Forelimb muscle (tissue), 1 donor: Measurements from ENCODE around the gene TGFBR2. TPM values are rescaled to one million over a fixed set of nuclear protein-coding genes. Genes with fewer than 3 reads are reported as not detected.

ENCODE experiments used
- DNase-seq: peaks from one replicate; pipeline ENCODE4 v3.0.0-alpha.2; 2013; ENCODE audit warnings: low read depth
- polyA plus RNA-seq: library from polyadenylated mRNA; unstranded; fragments of 120-200 nt; gene quantifications from one replicate; pipeline ENCODE4 v1.2.1, GENCODE V29; 2013; ENCODE audit not compliant: insufficient read length

The TGFBR2 gene
- polyA plus RNA-seq, 1 donor: 52.1 TPM

- DNase-seq: no peak
Measured at GRCh38 chr3:30602946-30603345, 3.5 kb upstream of the TGFBR2 start.

GRCh38 chr3:30604093-30604492 is 2.3 kb upstream of the TGFBR2 start:
- no peak for DNase-seq

DNA sequence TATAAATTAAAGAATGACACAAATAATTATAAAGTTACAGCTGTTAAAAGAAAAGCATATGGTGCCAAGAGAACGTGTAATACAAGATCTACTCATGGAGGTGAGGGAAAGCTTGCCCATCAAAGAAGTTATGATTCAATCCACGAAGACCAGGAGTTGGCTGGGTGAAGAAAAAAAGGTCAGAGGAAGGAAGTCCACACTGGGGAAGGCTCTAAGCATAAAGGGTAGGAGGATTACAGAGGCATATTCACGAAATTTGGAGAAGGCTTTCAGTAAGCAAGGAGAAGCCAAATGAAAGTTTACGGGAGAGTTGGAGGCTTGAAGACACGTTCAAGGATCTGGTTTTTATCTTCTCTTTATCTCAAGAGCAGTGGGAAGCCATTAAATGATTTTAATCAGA is 1.8 kb upstream of the TGFBR2 start:
- DNase-seq: no peak

DNA sequence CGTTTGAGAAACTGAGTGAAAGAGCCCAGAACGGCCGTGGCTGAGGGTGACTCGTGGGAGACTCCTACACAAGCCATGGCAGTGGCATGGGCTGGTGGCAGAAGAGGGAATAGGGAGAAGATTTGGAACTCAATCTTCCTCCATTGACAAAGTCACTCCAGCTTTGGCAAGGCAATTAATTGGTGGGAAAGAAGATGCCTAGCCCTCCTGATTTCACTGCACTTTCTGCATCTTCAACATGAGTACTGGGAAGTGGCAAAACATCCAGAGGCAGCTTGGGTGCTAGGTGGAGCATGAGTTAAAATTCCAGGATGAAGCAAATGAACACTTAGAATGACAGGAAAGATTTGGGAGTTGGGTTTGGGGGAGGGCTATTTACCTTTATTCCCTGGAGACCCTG is 1.4 kb upstream of the TGFBR2 start:
- no peak for DNase-seq

DNA sequence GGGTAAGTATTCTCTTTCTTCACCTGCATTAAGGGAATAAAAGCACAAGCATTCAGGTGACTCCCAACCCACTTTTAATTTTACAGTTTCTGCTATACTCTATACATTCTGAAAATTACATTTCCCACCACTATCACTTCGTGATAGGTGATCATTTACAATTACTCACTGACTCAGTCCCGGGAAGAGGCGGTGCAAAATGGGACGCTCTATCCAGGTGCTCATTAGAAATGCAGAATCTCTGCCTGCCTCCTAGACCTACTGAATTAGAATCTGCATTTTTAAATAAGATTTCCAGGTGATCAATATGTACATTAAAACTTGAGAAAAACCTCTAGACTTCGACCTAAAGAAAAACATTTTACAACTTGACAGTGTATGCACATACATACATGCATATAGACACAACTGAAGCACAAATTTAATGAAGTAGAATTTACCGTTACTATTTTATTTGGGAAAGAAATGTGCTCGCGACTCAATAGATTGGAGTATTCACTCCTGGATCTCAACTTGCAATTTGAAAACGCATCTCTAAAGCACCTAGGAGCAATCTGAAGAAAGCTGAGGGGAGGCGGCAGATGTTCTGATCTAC is 598 bp upstream of the TGFBR2 start:
- DNase-seq: no peak

DNA sequence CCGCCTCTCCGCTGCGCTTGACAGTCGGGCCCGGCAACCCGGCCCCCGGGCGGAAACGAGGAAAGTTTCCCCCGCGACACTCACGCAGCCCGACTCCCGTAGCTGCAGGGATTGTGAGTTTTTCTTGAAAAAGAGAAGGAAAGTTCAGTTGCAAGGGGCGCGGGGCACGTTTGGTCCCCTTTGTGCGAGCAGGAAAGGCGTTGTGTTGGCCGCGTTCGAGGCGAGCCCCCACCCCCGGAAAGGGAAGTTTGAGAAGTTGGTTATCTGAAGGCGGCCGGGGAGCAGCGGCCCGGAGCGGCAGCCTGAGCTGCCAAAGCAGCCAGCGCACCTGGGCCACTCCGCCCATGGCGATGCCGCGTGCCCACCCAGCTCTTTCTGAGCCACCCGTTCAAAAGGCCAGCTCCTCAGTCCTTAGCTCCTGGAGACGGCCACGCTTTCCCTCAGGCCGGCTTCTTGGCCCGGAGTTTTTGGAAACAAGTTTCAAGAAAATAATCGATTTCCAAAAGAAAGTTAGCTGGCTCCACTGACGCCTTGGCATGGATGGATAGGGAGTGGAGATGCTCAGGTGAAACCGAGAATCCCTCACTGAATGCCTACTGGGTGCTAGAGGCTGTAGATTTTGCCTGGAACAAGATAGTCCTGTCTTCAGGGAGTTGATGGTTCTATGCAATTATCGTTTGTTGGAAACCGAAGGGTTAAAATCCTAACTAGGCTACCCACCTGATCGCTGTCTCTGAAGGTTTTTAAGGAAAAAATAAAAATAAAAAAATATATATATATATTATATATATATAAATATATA is 832 bp downstream of the TGFBR2 start:
- DNase-seq: no peak

- DNase-seq: no peak
Measured at GRCh38 chr3:30608598-30608947, 2.2 kb downstream of the TGFBR2 start.

DNA sequence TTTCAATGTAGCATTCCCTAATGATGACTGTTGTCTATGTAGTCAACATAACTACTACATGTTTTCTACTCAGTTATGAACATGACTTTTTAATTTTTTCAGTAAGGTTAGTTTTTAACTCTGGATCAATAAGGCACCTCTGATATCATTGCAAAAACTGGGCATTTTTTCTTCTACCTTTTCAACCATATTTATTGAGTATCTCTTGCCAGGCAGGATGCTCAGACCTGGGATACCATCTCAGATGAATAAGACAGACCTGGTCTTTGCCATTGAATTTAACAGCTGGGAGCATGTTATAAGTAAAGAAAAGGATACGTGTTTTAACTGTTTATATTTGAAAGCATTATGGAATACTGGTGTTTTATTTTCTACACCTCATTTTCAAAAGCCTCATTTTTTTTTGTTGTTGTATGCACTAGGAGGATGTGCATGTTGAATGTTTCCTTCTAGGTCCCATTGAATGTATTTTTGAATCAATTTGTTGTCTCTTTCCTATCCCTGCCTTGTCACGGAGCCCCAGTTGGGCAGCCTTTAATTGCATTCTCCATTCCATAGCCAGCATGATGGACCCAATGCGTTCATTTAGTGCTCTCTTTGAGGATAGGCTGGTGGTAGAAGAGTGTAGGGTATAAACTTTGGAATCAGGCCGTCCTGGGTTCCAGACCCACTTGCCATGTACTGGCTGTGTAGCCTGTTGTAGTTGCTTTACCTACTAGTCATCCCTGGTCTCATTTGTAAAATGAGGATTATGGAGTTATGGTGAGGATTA is 3.7 kb downstream of the TGFBR2 start:
- no peak for DNase-seq

- no peak for DNase-seq
Measured at GRCh38 chr3:30610702-30611368, 4.4 kb downstream of the TGFBR2 start.

- DNase-seq: no peak
Measured at GRCh38 chr3:30611613-30612436, 5.4 kb downstream of the TGFBR2 start.

- DNase-seq: no peak
Measured at GRCh38 chr3:30612437-30613132, 6.2 kb downstream of the TGFBR2 start.

GRCh38 chr3:30613133-30613825 is 6.9 kb downstream of the TGFBR2 start:
- no peak for DNase-seq

DNA sequence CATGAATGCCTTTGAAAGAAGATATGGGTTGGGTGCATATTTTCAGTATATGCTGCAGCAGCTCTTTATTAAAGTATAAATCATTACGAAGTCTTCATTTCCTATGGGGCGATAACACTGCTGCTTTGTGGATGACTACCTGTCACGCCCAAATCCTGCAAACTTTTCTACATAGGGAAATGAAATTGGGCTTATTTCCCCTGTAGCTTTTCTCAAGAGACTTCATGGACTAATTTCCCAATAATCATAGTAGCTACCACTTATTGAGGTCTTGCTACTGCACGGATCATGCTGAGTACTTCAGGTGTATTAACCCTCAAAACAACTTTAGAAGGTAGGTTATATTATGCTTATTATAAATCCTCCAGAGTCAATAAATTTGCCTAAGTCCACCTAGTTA is 8.0 kb downstream of the TGFBR2 start:
- no peak for DNase-seq

DNA sequence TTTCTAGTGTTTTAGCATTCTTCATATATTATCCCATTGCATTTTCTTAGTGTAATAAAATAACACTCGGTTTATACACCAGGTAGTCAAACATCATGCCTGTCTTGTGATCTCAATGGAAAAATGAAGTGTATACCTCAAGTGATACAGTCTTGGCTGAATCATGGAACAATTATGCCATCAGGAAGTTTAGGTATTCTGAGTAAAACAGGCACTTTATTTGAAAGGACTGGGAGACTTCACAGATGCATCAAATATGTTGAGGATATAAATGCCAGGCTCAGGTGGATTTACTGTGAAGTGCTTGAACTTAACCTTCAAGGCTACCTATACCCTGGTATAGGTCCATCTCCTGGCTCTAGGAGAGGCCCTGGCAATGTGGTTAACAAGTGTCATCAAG is 8.5 kb downstream of the TGFBR2 start:
- DNase-seq: no peak

GRCh38 chr3:30615615-30616346 is 9.4 kb downstream of the TGFBR2 start:
- DNase-seq: no peak

DNA sequence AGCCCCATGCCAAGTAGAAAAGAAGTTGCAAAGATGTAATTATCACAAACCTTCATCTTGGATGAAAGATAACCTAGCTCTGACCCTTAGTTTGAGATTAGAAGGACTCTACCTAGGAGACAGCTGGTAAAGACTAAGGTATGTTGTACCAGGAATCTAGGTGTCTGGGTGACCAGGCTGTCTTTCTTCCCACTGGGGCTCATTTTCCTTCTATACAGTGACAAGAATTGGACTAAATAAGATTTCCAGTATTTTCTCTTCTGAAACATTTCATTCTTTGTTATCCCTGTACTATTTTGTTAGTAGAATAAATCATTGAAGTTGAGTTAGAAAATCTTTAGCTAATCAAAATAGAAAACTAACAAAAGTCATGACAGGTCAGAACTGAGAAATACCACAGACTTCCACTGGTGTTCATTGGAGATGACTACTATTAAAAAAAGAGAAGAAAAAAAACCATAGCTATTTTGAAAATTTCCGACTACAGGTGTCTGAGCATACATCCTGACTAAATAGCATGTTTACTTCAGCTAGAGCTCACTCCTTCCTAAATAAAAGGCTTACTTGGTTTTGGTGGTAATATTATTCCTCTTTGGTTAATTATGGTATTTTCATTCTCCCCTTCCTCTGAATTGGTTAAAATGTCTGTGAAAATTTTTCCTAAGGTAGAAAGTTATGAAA is 10.1 kb downstream of the TGFBR2 start:
- DNase-seq: no peak

- DNase-seq: no peak
Measured at GRCh38 chr3:30617069-30617468, 10.7 kb downstream of the TGFBR2 start.

- no peak for DNase-seq
Measured at GRCh38 chr3:30617653-30618052, 11.3 kb downstream of the TGFBR2 start.

GRCh38 chr3:30618526-30618925 is 12.1 kb downstream of the TGFBR2 start:
- no peak for DNase-seq
